ENCODE measurements around the gene SYNRG. TPM values are rescaled to one million over a fixed set of nuclear protein-coding genes. Genes with fewer than 3 reads are reported as not detected.

SYNRG gene
- total and polyA plus RNA-seq, 2 of the 13 experiments (the other 11 are each of a cell fraction or from before 2014, with no cell fraction given) = 7.3 to 8.7 TPM

DNA sequence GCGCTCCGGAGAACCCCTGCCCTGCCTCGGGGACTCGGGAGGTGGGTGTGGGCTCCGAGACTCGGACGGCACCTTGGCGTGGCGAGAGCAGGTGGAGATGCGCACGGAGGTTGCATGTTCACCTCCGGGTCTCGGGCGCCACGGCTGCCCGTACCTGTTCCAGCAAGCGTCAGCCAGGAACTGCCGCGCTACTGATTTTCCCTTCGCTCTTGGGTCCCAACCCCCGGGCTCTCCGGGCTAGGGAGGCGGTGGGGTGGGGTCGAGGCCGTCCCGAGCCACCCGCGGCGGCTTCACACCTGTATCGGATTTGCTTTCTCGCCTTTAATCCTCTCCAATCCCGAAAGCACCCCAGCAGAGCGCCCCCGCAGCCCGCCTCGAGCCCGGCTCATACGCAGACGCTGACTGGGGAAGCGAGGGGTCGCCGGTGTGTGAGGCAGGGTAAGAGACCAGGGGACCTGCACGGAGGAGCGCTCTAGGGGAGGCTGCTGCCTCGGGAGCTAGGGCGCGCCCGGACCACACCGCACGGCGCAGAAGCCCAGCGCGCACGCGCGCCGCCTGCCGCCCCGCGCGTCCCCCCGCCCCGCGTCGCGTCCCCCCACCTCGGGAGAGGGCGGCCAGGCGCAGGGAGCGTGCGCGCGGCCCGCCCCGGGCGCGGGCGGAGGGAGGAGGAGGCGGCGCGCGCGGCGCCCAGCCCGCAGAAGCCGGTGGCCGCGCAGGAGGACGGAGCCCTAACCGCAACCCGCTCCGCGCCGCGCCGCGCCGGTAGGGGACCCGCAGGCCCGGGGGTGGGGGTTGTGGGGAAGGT lies 119.8 kb downstream of the SYNRG start, which contains the start of gene DUSP14:
TSS of gene DUSP14 (plus strand) at position 695 of the 805 bp plus-strand sequence. CDS start 22,382 bp downstream, outside the sequence.
- ATAC-seq = peak; percentile 77
- TSS peak; percentile 84 for BruUV-seq (replicated peaks)
- POLR2A ChIA-PET = interaction anchor here (0.7 to 1.0 kb wide), 7 partner anchors 10 to 119 kb away, joined by 3 to 25 read pairs (median 3); no protein-coding TSS in a partner anchor
- H2AFZ ChIP-seq (ENCODE audit: low read length) = no peak within 1 kb of the TSS
- in situ Hi-C loops (cut with HindIII; ENCODE audit: extremely low pct_ligation_motif_present, low pct_unique_long_range_greater_than_20kb) (no loop called here), intact Hi-C loops (cut with micrococcal nuclease; ENCODE audit: unreplicated experiment) (loop anchor here (2.0 kb wide), 1 partner anchor 81 kb away; no protein-coding TSS in a partner anchor)
- H3K4me1 ChIP-seq (ENCODE audit: insufficient read depth, low read length) = peaks cover 51% of the 10 kb centered on the region
- H3K27me3 ChIP-seq (ENCODE audit: control insufficient read depth in 1 of 2, insufficient read depth in 2 of 2, low read length in 2 of 2) = no peaks in the 10 kb centered on the region; a peak in 1 of 5 replicates
- peak within 1 kb of the TSS; percentile 91 for H3K9ac ChIP-seq (ENCODE audit: insufficient read depth, low read depth, low read length)
- peaks cover 41% of the 10 kb centered on the region for H3K79me2 ChIP-seq (ENCODE audit: insufficient read depth, low read length)
- peak within 1 kb of the TSS; percentile 97 for H3K27ac ChIP-seq (ENCODE audit: extremely low read length, insufficient read depth, low read length)
- H3K9me3 ChIP-seq (ENCODE audit: low read length) = no peaks in the 10 kb centered on the region
- H3K36me3 ChIP-seq (replicated peaks in 1 of 2; ENCODE audit: control insufficient read depth in 1 of 2, insufficient read depth in 2 of 2, low read length in 2 of 2) = no peaks in the 10 kb centered on the region
- no peak for FAIRE-seq
- DNase-seq (ENCODE audit: low spot score) = peak; percentile 70
- peaks cover 15% of the 10 kb centered on the region; the same call in 1 of the 2 replicates for H4K20me1 ChIP-seq (ENCODE audit: insufficient read depth, low read length)
- H3K4me3 ChIP-seq (replicated peaks in 1 of 3; ENCODE audit: insufficient read depth in 1 of 3, low read depth in 2 of 3, low read length in 3 of 3) = peak within 1 kb of the TSS; percentile 91 to 99 (median 92)
- CTCF ChIA-PET (ENCODE audit: low intra/inter-chr PET ratio, low total read pairs) = interaction anchor here (1.4 kb wide), 1 partner anchor 17 kb away, joined by 4 read pairs; no protein-coding TSS in a partner anchor
- 0% methylated on average over 21 of the region's 100 CpGs for WGBS (ENCODE audit: low lambda C conversion rate)
- peak within 1 kb of the TSS; percentile 98 for H3K4me2 ChIP-seq (ENCODE audit: low read depth, low read length)
- 0 out of 2 replicates have a peak, but pooled peaks have one; percentile 9 for TF ChIP-seq ZNF546 (CRISPR knock-in tag; conservative IDR thresholded peaks at IDR 0.05)
- TF ChIP-seq ZNF543 (CRISPR knock-in tag; IDR thresholded peaks at IDR 0.05) = no peak
- TF ChIP-seq ZNF550 (CRISPR knock-in tag; IDR thresholded peaks at IDR 0.05; ENCODE audit: borderline replicate concordance) = no peak
- no peak for TF ChIP-seq GPN1 (CRISPR knock-in tag; IDR thresholded peaks at IDR 0.05; ENCODE audit: borderline replicate concordance)
- TF ChIP-seq, protein P1, sequence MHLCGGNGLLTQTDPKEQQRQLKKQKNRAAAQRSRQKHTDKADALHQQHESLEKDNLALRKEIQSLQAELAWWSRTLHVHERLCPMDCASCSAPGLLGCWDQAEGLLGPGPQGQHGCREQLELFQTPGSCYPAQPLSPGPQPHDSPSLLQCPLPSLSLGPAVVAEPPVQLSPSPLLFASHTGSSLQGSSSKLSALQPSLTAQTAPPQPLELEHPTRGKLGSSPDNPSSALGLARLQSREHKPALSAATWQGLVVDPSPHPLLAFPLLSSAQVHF (CRISPR knock-in tag; IDR thresholded peaks at IDR 0.05) = 0 out of 2 replicates have a peak, but pooled peaks have one; percentile 34
- peak; percentile 33; the same call in 1 of the 2 replicates for TF ChIP-seq ZMYM2 (CRISPR knock-in tag; IDR thresholded peaks at IDR 0.05)
- no peak for TF ChIP-seq ZNF232 (CRISPR knock-in tag; IDR thresholded peaks at IDR 0.05; ENCODE audit: borderline replicate concordance)
- TF ChIP-seq ERF (CRISPR knock-in tag; IDR thresholded peaks at IDR 0.05) = no peak; the same call in 1 of the 2 replicates
- TF ChIP-seq, protein P2, sequence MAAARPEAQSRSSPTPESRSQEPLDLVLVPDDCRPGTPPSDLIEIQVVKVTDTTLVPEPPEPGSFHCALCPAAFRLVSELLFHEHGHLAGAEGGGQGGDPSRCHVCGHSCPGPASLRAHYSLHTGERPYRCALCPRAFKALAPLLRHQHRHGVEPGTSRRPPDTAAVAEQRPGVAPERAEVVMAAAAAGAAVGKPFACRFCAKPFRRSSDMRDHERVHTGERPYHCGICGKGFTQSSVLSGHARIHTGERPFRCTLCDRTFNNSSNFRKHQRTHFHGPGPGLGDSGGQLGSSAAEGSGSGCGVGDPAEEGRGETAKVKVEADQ (CRISPR knock-in tag; IDR thresholded peaks at IDR 0.05; ENCODE audit: borderline replicate concordance) = no peak
- TF ChIP-seq, protein P3, sequence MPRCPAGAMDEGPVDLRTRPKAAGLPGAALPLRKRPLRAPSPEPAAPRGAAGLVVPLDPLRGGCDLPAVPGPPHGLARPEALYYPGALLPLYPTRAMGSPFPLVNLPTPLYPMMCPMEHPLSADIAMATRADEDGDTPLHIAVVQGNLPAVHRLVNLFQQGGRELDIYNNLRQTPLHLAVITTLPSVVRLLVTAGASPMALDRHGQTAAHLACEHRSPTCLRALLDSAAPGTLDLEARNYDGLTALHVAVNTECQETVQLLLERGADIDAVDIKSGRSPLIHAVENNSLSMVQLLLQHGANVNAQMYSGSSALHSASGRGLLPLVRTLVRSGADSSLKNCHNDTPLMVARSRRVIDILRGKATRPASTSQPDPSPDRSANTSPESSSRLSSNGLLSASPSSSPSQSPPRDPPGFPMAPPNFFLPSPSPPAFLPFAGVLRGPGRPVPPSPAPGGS (CRISPR knock-in tag; IDR thresholded peaks at IDR 0.05) = no peak
- no peak for TF ChIP-seq TEAD2 (CRISPR knock-in tag; IDR thresholded peaks at IDR 0.05)
- no peak for TF ChIP-seq SMYD3 (CRISPR knock-in tag; IDR thresholded peaks at IDR 0.05)
- no peak for TF ChIP-seq FOXK1 (CRISPR knock-in tag; IDR thresholded peaks at IDR 0.05; ENCODE audit: borderline replicate concordance, low read depth)
- TF ChIP-seq TRIM24 (CRISPR knock-in tag; IDR thresholded peaks at IDR 0.05) = no peak
- TF ChIP-seq, protein P4, sequence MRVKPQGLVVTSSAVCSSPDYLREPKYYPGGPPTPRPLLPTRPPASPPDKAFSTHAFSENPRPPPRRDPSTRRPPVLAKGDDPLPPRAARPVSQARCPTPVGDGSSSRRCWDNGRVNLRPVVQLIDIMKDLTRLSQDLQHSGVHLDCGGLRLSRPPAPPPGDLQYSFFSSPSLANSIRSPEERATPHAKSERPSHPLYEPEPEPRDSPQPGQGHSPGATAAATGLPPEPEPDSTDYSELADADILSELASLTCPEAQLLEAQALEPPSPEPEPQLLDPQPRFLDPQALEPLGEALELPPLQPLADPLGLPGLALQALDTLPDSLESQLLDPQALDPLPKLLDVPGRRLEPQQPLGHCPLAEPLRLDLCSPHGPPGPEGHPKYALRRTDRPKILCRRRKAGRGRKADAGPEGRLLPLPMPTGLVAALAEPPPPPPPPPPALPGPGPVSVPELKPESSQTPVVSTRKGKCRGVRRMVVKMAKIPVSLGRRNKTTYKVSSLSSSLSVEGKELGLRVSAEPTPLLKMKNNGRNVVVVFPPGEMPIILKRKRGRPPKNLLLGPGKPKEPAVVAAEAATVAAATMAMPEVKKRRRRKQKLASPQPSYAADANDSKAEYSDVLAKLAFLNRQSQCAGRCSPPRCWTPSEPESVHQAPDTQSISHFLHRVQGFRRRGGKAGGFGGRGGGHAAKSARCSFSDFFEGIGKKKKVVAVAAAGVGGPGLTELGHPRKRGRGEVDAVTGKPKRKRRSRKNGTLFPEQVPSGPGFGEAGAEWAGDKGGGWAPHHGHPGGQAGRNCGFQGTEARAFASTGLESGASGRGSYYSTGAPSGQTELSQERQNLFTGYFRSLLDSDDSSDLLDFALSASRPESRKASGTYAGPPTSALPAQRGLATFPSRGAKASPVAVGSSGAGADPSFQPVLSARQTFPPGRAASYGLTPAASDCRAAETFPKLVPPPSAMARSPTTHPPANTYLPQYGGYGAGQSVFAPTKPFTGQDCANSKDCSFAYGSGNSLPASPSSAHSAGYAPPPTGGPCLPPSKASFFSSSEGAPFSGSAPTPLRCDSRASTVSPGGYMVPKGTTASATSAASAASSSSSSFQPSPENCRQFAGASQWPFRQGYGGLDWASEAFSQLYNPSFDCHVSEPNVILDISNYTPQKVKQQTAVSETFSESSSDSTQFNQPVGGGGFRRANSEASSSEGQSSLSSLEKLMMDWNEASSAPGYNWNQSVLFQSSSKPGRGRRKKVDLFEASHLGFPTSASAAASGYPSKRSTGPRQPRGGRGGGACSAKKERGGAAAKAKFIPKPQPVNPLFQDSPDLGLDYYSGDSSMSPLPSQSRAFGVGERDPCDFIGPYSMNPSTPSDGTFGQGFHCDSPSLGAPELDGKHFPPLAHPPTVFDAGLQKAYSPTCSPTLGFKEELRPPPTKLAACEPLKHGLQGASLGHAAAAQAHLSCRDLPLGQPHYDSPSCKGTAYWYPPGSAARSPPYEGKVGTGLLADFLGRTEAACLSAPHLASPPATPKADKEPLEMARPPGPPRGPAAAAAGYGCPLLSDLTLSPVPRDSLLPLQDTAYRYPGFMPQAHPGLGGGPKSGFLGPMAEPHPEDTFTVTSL (CRISPR knock-in tag; IDR thresholded peaks at IDR 0.05; ENCODE audit: borderline replicate concordance) = no peak

All from HepG2 (cell line).